ENCODE results near the gene HOXB1.

DNA sequence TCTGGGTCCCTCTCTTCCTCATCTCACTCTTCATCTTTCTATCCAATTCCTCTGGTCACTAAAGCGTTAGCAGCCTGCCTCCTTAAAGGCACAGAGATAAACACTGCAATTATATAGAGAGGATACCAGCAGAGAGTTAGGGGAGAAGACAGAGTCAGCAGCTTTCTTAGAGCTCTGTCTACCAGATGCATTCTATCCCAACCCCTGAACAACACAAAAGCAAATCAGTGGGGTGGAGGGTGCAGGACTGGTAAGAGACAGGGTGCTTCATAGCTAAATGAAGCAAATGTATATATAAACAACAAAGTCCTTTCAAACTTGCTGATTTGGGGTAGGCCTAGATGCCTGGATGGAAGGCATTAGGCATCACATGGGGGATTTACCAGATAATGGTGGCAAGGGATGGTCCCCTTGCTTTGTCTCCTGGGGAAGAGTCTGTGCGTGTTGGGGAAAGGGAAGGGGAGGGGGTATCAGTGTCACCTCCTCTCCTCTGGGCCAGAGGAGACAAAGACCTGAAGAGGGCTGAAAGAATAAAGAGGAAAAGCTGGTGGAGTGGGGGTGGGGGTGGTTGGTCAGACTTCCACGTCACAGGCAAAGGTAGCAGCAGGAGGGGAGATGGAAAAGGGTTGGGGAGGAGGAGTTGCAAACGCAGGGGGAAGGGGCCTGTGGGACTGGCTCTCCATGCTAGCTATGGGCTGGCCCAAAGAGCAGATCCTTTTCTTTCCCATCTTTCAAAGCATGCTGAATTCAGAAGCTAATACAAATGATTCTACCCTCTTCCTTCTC is 35.3 kb upstream of the HOXB1 start:
- no peak for TF ChIP-seq EP300 (IDR thresholded peaks at IDR 0.05)
- no peak for TF ChIP-seq POLR2A (IDR thresholded peaks at IDR 0.05)
- no peak for TF ChIP-seq CTCF (IDR thresholded peaks at IDR 0.05)
- no peak for TF ChIP-seq POLR2AphosphoS5 (IDR thresholded peaks at IDR 0.05)

Measured in suprapubic skin (tissue), 4 donors.